NB4 (cell line): ENCODE data around the gene PNP.

Source experiments
- CTCF ChIP-seq: IDR thresholded peaks from one replicate; pipeline ENCODE4 v1.5.1; 2012; ENCODE audit warnings: low read depth, low read length
- MYC ChIP-seq: IDR thresholded peaks from 2 replicates; pipeline ENCODE4 v1.6.1; 2011; ENCODE audit warnings: low read depth, low read length
- POLR2A ChIP-seq: IDR thresholded peaks from 2 replicates; pipeline ENCODE4 v1.6.1; 2011; ENCODE audit warnings: mild to moderate bottlenecking; ENCODE audit not compliant: insufficient read length; ENCODE audit errors: extremely low read depth

GRCh38 chr14:20422886-20423285 lies 46.3 kb upstream of the PNP start:
- TF ChIP-seq CTCF (no peak), MYC (no peak), POLR2A (no peak)
